ENCODE measurements around the gene SPDYE6. TPM values are rescaled to one million over a fixed set of nuclear protein-coding genes. Genes with fewer than 3 reads are reported as not detected.
A peak's percentile ranks its signal among the peaks of the same experiment; 100 is the strongest.

SPDYE6 gene
- total RNA-seq, 1 donor from 2014 or later: not detected

DNA sequence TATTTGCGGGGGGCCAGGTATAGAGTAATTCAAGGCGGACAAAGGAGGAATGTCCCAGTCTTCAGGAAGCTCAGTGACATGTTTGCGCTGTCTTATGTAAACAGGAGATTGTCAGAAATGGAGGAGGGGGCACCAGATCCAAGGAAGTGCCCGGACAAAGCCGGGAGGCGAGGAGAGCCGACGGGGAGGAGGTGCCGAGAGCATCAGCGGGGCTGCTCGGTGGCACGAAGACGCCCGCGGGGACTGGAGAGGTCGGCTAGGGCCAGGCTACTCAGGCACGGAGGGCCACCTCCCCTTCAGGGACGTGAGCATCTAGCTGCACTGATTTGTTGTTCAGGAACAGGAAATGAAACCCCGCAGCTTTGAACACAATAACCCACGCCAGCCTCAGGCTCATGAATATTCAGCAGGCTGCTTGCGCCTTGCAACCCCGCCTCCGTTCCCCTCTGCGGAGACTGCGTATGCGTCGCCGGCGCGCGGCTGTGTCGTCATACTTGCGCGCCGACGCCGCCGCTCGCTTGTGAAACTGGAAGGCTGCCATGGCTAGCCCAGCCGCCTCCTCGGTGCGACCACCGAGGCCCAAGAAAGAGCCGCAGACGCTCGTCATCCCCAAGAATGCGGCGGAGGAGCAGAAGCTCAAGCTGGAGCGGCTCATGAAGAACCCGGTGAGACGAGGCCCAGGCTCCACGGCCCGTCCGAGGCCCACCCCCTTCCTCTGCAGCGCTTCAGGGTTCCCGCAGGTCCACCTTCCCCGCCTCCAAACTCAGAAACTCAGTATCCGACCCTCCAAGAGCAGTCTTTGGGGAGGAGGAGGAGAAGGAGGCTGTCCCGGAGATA, 39.8 kb upstream of the SPDYE6 start, which contains the start of gene PRKRIP1:
PRKRIP1 (plus strand) TSS at position 491 of the 837 bp plus-strand sequence; CDS start at position 540, 49 bp downstream.
- Histone ChIP-seq H3K4me3 (ENCODE audit: low read depth, low read length) (peak within 1 kb of the TSS; percentile 82), H3K27me3 (ENCODE audit: control insufficient read depth, insufficient read depth, low read length) (no peaks in the 10 kb centered on the region), H3K36me3 (ENCODE audit: control insufficient read depth, insufficient read depth, low read length) (no peaks in the 10 kb centered on the region)
- DNase-seq (ENCODE audit: low read depth): peak; percentile 85
- no peak for TF ChIP-seq CTCF (IDR thresholded peaks at IDR 0.05; ENCODE audit: insufficient read depth, low read length, poor library complexity, severe bottlenecking)

DNA sequence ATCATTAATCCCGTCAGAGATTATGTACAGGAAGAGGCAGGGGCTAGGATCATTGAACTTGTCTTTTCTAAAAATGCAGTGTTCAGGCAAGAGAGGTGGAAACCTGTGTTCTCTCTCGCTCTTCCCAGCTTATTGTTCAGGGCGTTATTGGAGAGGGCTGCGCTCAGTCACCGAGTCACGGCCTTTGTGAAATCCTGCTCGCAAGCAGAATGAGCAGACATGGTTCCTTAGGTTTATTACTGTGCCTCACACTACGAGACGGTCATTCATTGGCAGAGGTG, 39.3 kb upstream of the SPDYE6 start:
- DNase-seq (ENCODE audit: low read depth): no peak
- Histone ChIP-seq H3K27me3 (ENCODE audit: control insufficient read depth, insufficient read depth, low read length) (no peaks in the 10 kb centered on the region), H3K4me3 (ENCODE audit: low read depth, low read length) (peak overlapping the region; percentile 82), H3K36me3 (ENCODE audit: control insufficient read depth, insufficient read depth, low read length) (no peaks in the 10 kb centered on the region)
- no peak for TF ChIP-seq CTCF (IDR thresholded peaks at IDR 0.05; ENCODE audit: insufficient read depth, low read length, poor library complexity, severe bottlenecking)

DNA sequence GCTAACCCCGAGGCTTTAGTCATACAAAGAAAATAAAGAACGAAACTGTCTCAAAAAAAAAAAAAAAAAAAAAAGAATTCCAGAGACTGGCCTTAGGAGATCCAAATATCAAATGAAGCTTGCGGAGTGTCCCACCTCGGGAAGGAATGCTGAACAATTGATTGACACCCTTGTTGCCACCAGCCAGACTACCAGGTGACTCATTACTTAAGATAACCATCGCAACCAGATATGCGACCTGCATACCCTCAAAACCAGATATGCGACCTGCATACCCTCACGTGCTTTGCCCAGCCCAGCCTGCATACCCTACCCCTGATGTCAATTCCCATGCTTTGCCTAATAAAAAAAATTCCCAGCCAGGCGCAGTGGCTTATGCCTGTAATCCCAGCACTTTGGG, 37.2 kb upstream of the SPDYE6 start:
- TF ChIP-seq CTCF (IDR thresholded peaks at IDR 0.05; ENCODE audit: insufficient read depth, low read length, poor library complexity, severe bottlenecking): no peak
- Histone ChIP-seq H3K36me3 (ENCODE audit: control insufficient read depth, insufficient read depth, low read length) (no peaks in the 10 kb centered on the region), H3K4me3 (ENCODE audit: low read depth, low read length) (no peak overlapping the region), H3K27me3 (ENCODE audit: control insufficient read depth, insufficient read depth, low read length) (no peaks in the 10 kb centered on the region)
- peak; percentile 32 for DNase-seq (ENCODE audit: low read depth)

GRCh38 chr7:102392330-102392729, 36.1 kb upstream of the SPDYE6 start:
- H3K4me3 ChIP-seq (ENCODE audit: low read depth, low read length): no peak overlapping the region
- TF ChIP-seq CTCF (IDR thresholded peaks at IDR 0.05; ENCODE audit: insufficient read depth, low read length, poor library complexity, severe bottlenecking): no peak
- H3K36me3 ChIP-seq (ENCODE audit: control insufficient read depth, insufficient read depth, low read length): no peaks in the 10 kb centered on the region
- no peaks in the 10 kb centered on the region for H3K27me3 ChIP-seq (ENCODE audit: control insufficient read depth, insufficient read depth, low read length)
- DNase-seq (ENCODE audit: low read depth): no peak

DNA sequence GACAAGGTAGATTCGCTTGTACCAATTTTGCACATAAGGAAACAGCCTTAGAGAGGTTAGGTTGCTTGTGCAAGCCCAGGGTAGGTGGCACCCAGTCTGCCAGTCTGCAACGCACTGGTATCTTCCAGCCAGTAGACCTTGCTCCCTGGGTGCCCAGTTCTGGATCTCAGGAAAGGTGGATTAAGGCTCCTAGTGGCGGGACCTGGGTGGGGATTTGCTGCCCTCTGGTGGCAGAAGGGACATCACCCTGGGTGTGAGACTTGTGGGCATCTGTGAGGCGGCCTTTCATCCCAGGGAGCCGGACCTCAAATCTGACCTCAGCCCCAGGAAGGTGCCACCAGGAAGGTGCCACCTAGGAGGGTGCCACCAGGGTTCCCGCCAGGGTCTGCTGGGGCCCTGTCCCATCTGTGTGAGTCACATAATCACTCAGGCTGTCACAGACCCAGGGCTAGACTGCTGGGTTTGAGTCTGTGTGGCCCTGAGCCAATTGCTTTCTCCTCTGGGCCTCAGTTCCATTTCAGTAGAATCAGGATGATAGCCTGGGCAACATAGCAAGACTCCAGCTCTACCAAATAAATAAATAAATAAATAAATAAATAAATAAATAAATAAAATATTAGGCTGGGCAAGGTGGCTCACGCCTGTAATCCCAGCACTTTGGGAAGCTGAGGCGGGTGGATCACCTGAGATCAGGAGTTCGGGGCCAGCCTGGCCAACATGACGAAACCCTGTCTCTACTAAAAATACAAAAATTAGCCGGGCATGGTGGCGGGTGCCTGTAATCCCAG, 34.6 kb upstream of the SPDYE6 start:
- no peak for DNase-seq (ENCODE audit: low read depth)
- TF ChIP-seq CTCF (IDR thresholded peaks at IDR 0.05; ENCODE audit: insufficient read depth, low read length, poor library complexity, severe bottlenecking): peak; percentile 95
- Histone ChIP-seq H3K36me3 (ENCODE audit: control insufficient read depth, insufficient read depth, low read length) (no peaks in the 10 kb centered on the region), H3K4me3 (ENCODE audit: low read depth, low read length) (no peak overlapping the region), H3K27me3 (ENCODE audit: control insufficient read depth, insufficient read depth, low read length) (no peaks in the 10 kb centered on the region)

Data from kidney epithelial cell (primary cell).